Activated CD8-positive, alpha-beta memory T cell treated with anti-CD3 and anti-CD28 coated beads, Interleukin-2, amount 50 U/mL, for 24 hours (primary cell): ENCODE results near the gene FRRS1L.

Source experiments
- DNase-seq: peaks from one replicate; pipeline ENCODE4 v3.0.0-alpha.2; 2020; ENCODE audit errors: extremely low read depth

FRRS1L gene

GRCh38 chr9:109176386-109176785 lies 9.3 kb upstream of the FRRS1L start:
- DNase-seq: no peak

GRCh38 chr9:109172935-109173334 lies 5.9 kb upstream of the FRRS1L start:
- no peak for DNase-seq

GRCh38 chr9:109171926-109172325 lies 4.9 kb upstream of the FRRS1L start:
- no peak for DNase-seq

- no peak for DNase-seq
These were observed 1.1 kb upstream of the FRRS1L start for GRCh38 chr9:109168170-109168569.

- DNase-seq: no peak
These were observed 667 bp upstream of the FRRS1L start for GRCh38 chr9:109167716-109168115.

- no peak for DNase-seq
These were observed 778 bp downstream of the FRRS1L start for GRCh38 chr9:109166171-109166770.

GRCh38 chr9:109164042-109164441 lies 3.0 kb downstream of the FRRS1L start:
- no peak for DNase-seq

GRCh38 chr9:109163194-109163593 lies 3.9 kb downstream of the FRRS1L start:
- DNase-seq: no peak

GRCh38 chr9:109162677-109163076 lies 4.4 kb downstream of the FRRS1L start:
- DNase-seq: no peak

GRCh38 chr9:109161471-109161870 lies 5.6 kb downstream of the FRRS1L start:
- DNase-seq: no peak

GRCh38 chr9:109159583-109159982 lies 7.5 kb downstream of the FRRS1L start:
- DNase-seq: no peak

GRCh38 chr9:109158651-109159050 lies 8.4 kb downstream of the FRRS1L start:
- DNase-seq: no peak

- no peak for DNase-seq
These were observed 10.3 kb downstream of the FRRS1L start for GRCh38 chr9:109156708-109157107.

GRCh38 chr9:109150925-109151545 lies 16.0 kb downstream of the FRRS1L start:
- DNase-seq: no peak

GRCh38 chr9:109149722-109150121 lies 17.3 kb downstream of the FRRS1L start:
- DNase-seq: no peak

GRCh38 chr9:109149089-109149488 lies 18.0 kb downstream of the FRRS1L start:
- DNase-seq: no peak

- no peak for DNase-seq
These were observed 22.0 kb downstream of the FRRS1L start for GRCh38 chr9:109145051-109145450.

GRCh38 chr9:109143881-109144562 lies 23.0 kb downstream of the FRRS1L start:
- no peak for DNase-seq

- no peak for DNase-seq
These were observed 25.7 kb downstream of the FRRS1L start for GRCh38 chr9:109141375-109141774.

- DNase-seq: no peak
These were observed 27.2 kb downstream of the FRRS1L start for GRCh38 chr9:109139851-109140250.

- DNase-seq: no peak
These were observed 28.6 kb downstream of the FRRS1L start for GRCh38 chr9:109138421-109138820.

GRCh38 chr9:109134167-109134578 lies 32.9 kb downstream of the FRRS1L start:
- DNase-seq: no peak

- DNase-seq: no peak
These were observed 33.5 kb downstream of the FRRS1L start for GRCh38 chr9:109133533-109133932.
